Measurements from ENCODE around the gene PMEPA1. TPM values are rescaled to one million over a fixed set of nuclear protein-coding genes. Genes with fewer than 3 reads are reported as not detected.

The PMEPA1 gene
- total RNA-seq, 1 donor from 2014 or later, result 26.3 TPM

GRCh38 chr20:57621421-57622200, 88.2 kb downstream of the PMEPA1 start:
- DNase-seq (ENCODE audit: low spot score) (peak; percentile 53), ATAC-seq (no peak)
- intact Hi-C loops (cut with DNase I), result no loop called here

- ATAC-seq (no peak), DNase-seq (ENCODE audit: low spot score) (no peak)
- intact Hi-C loops (cut with DNase I), result no loop called here
Observed at GRCh38 chr20:57620999-57621398, 88.8 kb downstream of the PMEPA1 start.

GRCh38 chr20:57620274-57620990, 89.4 kb downstream of the PMEPA1 start, which contains the start of gene ZBP1:
TSS of gene ZBP1 (minus strand) at chr20:57620426. CDS start at chr20:57620295, 131 bp downstream.
- DNase-seq (ENCODE audit: low spot score) (peak; percentile 55), ATAC-seq (no peak)
- intact Hi-C loops (cut with DNase I), result no loop called here

- ATAC-seq, result peak; percentile 65
- intact Hi-C loops (cut with DNase I), result no loop called here
- peak; percentile 61 for DNase-seq (ENCODE audit: low spot score)
Observed at GRCh38 chr20:57619051-57619831, 90.6 kb downstream of the PMEPA1 start.

- DNase-seq (ENCODE audit: low spot score) (no peak), ATAC-seq (no peak)
- intact Hi-C loops (cut with DNase I), result no loop called here
Observed at GRCh38 chr20:57618764-57619050, 91.1 kb downstream of the PMEPA1 start.

- intact Hi-C loops (cut with DNase I), result no loop called here
- peak; percentile 50 for DNase-seq (ENCODE audit: low spot score)
- no peak for ATAC-seq
Observed at GRCh38 chr20:57618091-57618763, 91.6 kb downstream of the PMEPA1 start.

DNA sequence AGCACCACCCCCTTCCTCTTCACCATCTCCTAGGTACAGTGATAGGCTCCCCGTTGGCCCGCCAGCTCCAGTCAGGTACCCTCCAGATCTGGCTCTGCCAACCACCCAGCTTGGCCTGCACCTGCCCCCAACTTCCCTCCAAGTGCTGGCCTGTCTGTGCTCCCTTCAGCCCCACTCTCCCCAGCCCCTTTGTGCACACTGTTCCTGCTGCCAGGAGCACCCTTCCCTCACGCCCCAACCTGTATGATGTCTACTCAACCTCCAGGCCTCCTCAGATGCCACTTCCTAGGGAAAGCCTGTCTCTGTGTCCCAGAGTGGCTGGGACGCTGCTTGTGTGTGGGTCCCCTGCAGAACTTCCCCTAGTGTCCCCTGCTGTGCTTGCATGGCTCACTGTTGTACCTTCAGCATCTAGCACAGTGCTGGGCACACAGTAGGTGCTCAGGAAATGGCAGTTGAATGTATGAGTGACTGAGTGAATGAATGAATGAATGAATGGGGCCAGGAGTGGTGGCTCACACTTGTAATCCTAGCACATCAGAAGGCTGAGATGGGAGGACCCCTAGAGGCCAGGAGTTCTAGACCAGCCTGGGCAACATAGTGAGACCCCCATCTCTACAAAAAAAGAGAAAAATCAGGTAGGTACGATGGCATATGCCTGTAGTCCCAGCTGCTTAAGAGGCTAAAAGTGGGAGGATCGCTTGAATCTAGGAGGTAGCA, 92.6 kb downstream of the PMEPA1 start:
- no peak for ATAC-seq
- intact Hi-C loops (cut with DNase I), result no loop called here

GRCh38 chr20:57616143-57616951, 93.5 kb downstream of the PMEPA1 start:
- ATAC-seq (no peak), DNase-seq (ENCODE audit: low spot score) (peak; percentile 41)

More for the DNA sequence above, 92.6 kb downstream of the PMEPA1 start:
- DNase-seq (ENCODE audit: low spot score), result no peak

DNA sequence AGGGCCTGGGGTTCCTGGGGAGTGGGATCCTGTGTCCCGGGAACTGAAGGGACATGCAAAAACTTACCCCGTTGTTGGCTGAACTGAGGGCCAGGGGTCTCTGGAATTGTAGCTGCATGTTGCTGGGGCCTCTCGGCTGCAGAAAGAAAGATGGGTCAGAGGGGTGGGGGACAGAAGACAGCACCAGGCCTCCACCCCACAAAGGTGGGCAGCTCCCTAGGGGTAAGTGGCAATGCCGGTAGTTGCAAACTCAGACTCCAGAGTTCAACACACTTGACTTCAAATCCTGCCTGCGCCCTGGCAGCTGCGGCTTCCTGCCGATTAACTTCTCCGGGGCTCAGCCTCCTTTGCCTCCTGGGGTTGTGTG, 94.4 kb downstream of the PMEPA1 start:
- intact Hi-C loops (cut with DNase I), result no loop called here
- ATAC-seq (no peak), DNase-seq (ENCODE audit: low spot score) (no peak)

More at GRCh38 chr20:57616143-57616951, 93.5 kb downstream of the PMEPA1 start:
- intact Hi-C loops (cut with DNase I), result no loop called here

- intact Hi-C loops (cut with DNase I), result no loop called here
- ATAC-seq (no peak), DNase-seq (ENCODE audit: low spot score) (peak; percentile 51)
Observed at GRCh38 chr20:57614490-57615444, 95.0 kb downstream of the PMEPA1 start.

DNA sequence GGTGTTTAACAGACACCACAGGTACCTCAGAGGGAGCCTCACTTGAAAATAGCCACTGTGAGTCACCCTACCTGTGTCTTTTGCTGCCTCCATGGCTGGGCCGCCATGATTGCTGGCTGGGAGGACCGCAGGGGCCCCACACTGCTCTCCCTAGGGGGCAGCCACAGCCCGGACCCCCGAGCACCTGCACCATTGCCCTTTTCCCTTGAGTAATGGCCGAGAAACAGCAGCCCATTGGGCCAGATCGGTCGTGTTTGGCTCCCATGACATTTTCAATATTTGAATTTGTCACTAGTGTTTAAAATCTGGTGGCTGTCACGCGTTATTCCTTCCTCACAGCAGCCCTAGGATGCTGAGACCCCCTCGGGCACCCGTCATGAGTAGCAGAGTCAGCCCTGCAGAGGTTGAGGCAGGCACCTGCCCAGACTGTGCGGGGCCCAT, 96.3 kb downstream of the PMEPA1 start:
- ATAC-seq (no peak), DNase-seq (ENCODE audit: low spot score) (peak; percentile 27)
- intact Hi-C loops (cut with DNase I), result no loop called here

DNA sequence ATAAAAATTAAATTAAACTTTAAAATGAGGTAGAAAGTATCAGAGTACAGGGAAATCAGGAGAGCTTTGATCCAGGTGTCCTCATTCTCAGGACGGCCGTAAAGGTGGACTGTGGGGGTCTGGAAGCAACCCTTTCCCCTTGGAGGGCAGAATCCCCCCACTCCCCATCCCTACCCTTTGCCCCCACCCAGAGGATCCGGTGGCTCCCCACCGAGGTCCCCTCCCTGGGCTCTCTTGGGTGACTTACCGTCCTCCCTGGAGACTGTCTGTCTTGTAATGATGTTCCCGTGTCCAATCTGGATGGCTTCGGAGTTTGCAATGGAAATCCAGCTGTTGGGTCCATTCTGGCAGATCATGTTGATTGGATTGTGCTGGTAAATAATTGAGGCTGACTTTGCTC, 96.9 kb downstream of the PMEPA1 start:
- intact Hi-C loops (cut with DNase I), result no loop called here
- DNase-seq (ENCODE audit: low spot score) (peak; percentile 36), ATAC-seq (no peak)

DNA sequence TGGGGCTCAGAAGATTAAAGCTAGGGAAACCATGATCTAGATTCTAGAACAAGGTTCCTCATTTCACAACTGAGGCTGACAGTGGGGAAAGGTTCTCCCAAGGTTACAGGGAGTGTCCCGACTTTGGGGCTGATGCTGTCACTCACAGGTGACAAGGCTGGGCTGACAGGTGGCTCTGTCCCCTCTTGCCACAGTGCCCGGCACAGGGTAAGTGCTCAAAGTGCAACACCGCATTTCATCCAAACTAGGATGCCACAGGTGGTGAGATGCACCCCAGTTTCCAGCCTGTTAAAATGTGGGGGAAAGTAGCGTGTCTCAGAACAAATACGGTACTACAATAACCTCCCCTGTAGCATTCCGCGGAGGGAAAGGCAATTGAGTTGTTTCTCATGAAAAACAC, 97.4 kb downstream of the PMEPA1 start:
- intact Hi-C loops (cut with DNase I), result no loop called here
- DNase-seq (ENCODE audit: low spot score) (no peak), ATAC-seq (no peak)

- peak; percentile 19 for ATAC-seq
- DNase-seq (ENCODE audit: low spot score), result peak; percentile 49
- intact Hi-C loops (cut with DNase I), result no loop called here
Observed at GRCh38 chr20:57611586-57612311, 98.1 kb downstream of the PMEPA1 start.

- ATAC-seq (no peak), DNase-seq (ENCODE audit: low spot score) (peak; percentile 48)
- intact Hi-C loops (cut with DNase I), result no loop called here
Observed at GRCh38 chr20:57610261-57610952, 99.4 kb downstream of the PMEPA1 start.

DNA sequence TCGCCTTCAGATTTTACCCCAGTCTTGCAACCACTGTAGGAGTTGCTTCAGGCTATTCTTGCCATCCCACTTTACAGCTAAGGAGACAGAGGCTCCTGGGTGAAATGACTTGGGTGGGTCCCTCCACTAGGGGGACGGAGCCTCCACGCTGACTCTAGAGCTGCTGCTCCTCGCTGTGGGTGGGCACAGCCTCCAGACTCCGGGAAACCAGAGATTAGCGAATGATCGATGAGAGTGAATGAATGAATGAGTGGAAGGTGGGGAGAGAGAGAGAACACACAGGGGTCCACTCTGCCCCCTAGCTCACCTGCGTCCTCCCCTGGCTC, 100.0 kb downstream of the PMEPA1 start:
- DNase-seq (ENCODE audit: low spot score) (no peak), ATAC-seq (no peak)
- intact Hi-C loops (cut with DNase I), result no loop called here

Measured in sciatic nerve (tissue), 2 donors.